Measurements from ENCODE around the gene PMIS2. TPM values are rescaled to one million over a fixed set of nuclear protein-coding genes. Genes with fewer than 3 reads are reported as not detected.

The PMIS2 gene
- total RNA-seq, 1 experiment from 2014 or later: not detected

DNA sequence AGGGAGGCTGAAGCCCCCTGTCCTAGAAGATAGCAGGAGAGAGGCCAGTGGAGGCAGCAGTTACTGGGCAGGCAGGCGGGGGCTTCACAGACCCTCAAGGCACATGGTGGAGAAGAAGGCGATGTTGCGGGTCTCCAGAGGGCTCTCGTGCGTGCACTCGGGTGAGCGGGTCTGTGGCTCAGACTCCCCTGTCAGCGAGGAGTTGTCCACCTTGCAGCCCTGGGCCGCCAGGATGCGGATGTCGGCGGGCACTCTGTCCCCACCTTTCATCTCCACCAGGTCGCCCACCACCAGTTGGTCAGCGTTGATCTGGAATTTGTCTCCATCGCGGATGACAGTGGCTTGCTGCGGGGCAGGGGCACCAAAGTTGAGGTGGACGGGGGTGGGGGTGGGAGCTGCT lies 25.7 kb upstream of the PMIS2 start:
- H3K36me3 Mint-ChIP-seq (ENCODE audit: insufficient read depth, unreplicated experiment): peaks cover 5% of the 10 kb centered on the region
- no peak overlapping the region for H3K27ac Mint-ChIP-seq (ENCODE audit: unreplicated experiment)
- intact Hi-C loops (cut with micrococcal nuclease; ENCODE audit: unreplicated experiment): no loop called here
- Histone ChIP-seq H3K9me3 (0 out of 2 replicates have a peak, but pooled peaks cover 3% of the 10 kb centered on the region), H3K4me3 (ENCODE audit: low read depth, low read length) (no peak overlapping the region), H3K4me1 (0 out of 2 replicates have a peak, but pooled peaks cover 5% of the 10 kb centered on the region), H3K27me3 (replicated peaks; ENCODE audit: control insufficient read depth, insufficient read depth, low read length) (no peaks in the 10 kb centered on the region), H3K36me3 (ENCODE audit: control insufficient read depth, insufficient read depth, low read length) (no peaks in the 10 kb centered on the region)
- DNase-seq: no peak
- TF ChIP-seq, protein P1, sequence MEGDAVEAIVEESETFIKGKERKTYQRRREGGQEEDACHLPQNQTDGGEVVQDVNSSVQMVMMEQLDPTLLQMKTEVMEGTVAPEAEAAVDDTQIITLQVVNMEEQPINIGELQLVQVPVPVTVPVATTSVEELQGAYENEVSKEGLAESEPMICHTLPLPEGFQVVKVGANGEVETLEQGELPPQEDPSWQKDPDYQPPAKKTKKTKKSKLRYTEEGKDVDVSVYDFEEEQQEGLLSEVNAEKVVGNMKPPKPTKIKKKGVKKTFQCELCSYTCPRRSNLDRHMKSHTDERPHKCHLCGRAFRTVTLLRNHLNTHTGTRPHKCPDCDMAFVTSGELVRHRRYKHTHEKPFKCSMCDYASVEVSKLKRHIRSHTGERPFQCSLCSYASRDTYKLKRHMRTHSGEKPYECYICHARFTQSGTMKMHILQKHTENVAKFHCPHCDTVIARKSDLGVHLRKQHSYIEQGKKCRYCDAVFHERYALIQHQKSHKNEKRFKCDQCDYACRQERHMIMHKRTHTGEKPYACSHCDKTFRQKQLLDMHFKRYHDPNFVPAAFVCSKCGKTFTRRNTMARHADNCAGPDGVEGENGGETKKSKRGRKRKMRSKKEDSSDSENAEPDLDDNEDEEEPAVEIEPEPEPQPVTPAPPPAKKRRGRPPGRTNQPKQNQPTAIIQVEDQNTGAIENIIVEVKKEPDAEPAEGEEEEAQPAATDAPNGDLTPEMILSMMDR (IDR thresholded peaks at IDR 0.05; ENCODE audit: insufficient read depth in 1 of 2, low read depth in 1 of 2, low read length in 1 of 2, severe bottlenecking in 1 of 2, unreplicated experiment in 1 of 2): no peak
- BruUV-seq (replicated peaks): no TSS peak
- POLR2A ChIA-PET: no interaction called here
- no peaks in the 10 kb centered on the region for H3K9me3 Mint-ChIP-seq (ENCODE audit: unreplicated experiment)
- H3K4me3 Mint-ChIP-seq (ENCODE audit: unreplicated experiment): no peak overlapping the region
- H3K4me1 Mint-ChIP-seq (ENCODE audit: low read depth, unreplicated experiment): no peaks in the 10 kb centered on the region
- H3K27me3 Mint-ChIP-seq (ENCODE audit: insufficient read depth, unreplicated experiment): peaks cover 27% of the 10 kb centered on the region
- CTCF ChIA-PET: interaction anchor here (0.8 kb wide), 1 partner anchor 50 kb away, joined by 3 read pairs; no protein-coding TSS in a partner anchor

GRCh38 chr19:35560677-35561076 lies 25.3 kb upstream of the PMIS2 start:
- no peak for DNase-seq
- Mint-ChIP-seq H3K4me3 (ENCODE audit: unreplicated experiment) (no peak overlapping the region), H3K9me3 (ENCODE audit: unreplicated experiment) (no peaks in the 10 kb centered on the region), H3K4me1 (ENCODE audit: low read depth, unreplicated experiment) (no peaks in the 10 kb centered on the region), H3K27me3 (ENCODE audit: insufficient read depth, unreplicated experiment) (peaks cover 27% of the 10 kb centered on the region), H3K36me3 (ENCODE audit: insufficient read depth, unreplicated experiment) (peaks cover 5% of the 10 kb centered on the region), H3K27ac (ENCODE audit: unreplicated experiment) (no peak overlapping the region)
- Histone ChIP-seq H3K4me3 (ENCODE audit: low read depth, low read length) (no peak overlapping the region), H3K4me1 (0 out of 2 replicates have a peak, but pooled peaks cover 5% of the 10 kb centered on the region), H3K9me3 (0 out of 2 replicates have a peak, but pooled peaks cover 3% of the 10 kb centered on the region), H3K36me3 (ENCODE audit: control insufficient read depth, insufficient read depth, low read length) (no peaks in the 10 kb centered on the region), H3K27me3 (replicated peaks; ENCODE audit: control insufficient read depth, insufficient read depth, low read length) (no peaks in the 10 kb centered on the region)
- CTCF ChIA-PET: interaction anchor here (0.8 kb wide), 1 partner anchor 51 kb away, joined by 3 read pairs; no protein-coding TSS in a partner anchor
- TF ChIP-seq, protein P1 (IDR thresholded peaks at IDR 0.05; ENCODE audit: insufficient read depth in 1 of 2, low read depth in 1 of 2, low read length in 1 of 2, severe bottlenecking in 1 of 2, unreplicated experiment in 1 of 2): no peak
- POLR2A ChIA-PET: no interaction called here
- BruUV-seq (replicated peaks): no TSS peak
- intact Hi-C loops (cut with micrococcal nuclease; ENCODE audit: unreplicated experiment): no loop called here

- ChIA-PET POLR2A (no interaction called here), CTCF (no interaction called here)
- H3K36me3 ChIP-seq (ENCODE audit: control insufficient read depth, insufficient read depth, low read length): no peaks in the 10 kb centered on the region
- H3K4me1 ChIP-seq: 0 out of 2 replicates have a peak, but pooled peaks cover 5% of the 10 kb centered on the region
- intact Hi-C loops (cut with micrococcal nuclease; ENCODE audit: unreplicated experiment): no loop called here
- TF ChIP-seq, protein P1 (IDR thresholded peaks at IDR 0.05; ENCODE audit: insufficient read depth in 1 of 2, low read depth in 1 of 2, low read length in 1 of 2, severe bottlenecking in 1 of 2, unreplicated experiment in 1 of 2): no peak
- H3K36me3 Mint-ChIP-seq (ENCODE audit: insufficient read depth, unreplicated experiment): peaks cover 5% of the 10 kb centered on the region
- no peak overlapping the region for H3K4me3 Mint-ChIP-seq (ENCODE audit: unreplicated experiment)
- no peaks in the 10 kb centered on the region for H3K4me1 Mint-ChIP-seq (ENCODE audit: low read depth, unreplicated experiment)
- 0 out of 2 replicates have a peak, but pooled peaks cover 3% of the 10 kb centered on the region for H3K9me3 ChIP-seq
- H3K9me3 Mint-ChIP-seq (ENCODE audit: unreplicated experiment): no peaks in the 10 kb centered on the region
- no peaks in the 10 kb centered on the region for H3K27me3 ChIP-seq (replicated peaks; ENCODE audit: control insufficient read depth, insufficient read depth, low read length)
- no TSS peak for BruUV-seq (replicated peaks)
- H3K4me3 ChIP-seq (ENCODE audit: low read depth, low read length): no peak overlapping the region
- H3K27ac Mint-ChIP-seq (ENCODE audit: unreplicated experiment): no peak overlapping the region
- DNase-seq: no peak
- peaks cover 27% of the 10 kb centered on the region for H3K27me3 Mint-ChIP-seq (ENCODE audit: insufficient read depth, unreplicated experiment)
Measured at GRCh38 chr19:35561436-35561835, 24.5 kb upstream of the PMIS2 start.
